GM21529 (cell line): Measurements from ENCODE around the gene RASSF5.

ENCODE experiments used
- ATAC-seq: cut with Tn5 transposase; IDR thresholded peaks from one replicate; pipeline ENCODE4 v1.9.1; 2021; ENCODE audit not compliant: unreplicated experiment

Gene RASSF5

DNA sequence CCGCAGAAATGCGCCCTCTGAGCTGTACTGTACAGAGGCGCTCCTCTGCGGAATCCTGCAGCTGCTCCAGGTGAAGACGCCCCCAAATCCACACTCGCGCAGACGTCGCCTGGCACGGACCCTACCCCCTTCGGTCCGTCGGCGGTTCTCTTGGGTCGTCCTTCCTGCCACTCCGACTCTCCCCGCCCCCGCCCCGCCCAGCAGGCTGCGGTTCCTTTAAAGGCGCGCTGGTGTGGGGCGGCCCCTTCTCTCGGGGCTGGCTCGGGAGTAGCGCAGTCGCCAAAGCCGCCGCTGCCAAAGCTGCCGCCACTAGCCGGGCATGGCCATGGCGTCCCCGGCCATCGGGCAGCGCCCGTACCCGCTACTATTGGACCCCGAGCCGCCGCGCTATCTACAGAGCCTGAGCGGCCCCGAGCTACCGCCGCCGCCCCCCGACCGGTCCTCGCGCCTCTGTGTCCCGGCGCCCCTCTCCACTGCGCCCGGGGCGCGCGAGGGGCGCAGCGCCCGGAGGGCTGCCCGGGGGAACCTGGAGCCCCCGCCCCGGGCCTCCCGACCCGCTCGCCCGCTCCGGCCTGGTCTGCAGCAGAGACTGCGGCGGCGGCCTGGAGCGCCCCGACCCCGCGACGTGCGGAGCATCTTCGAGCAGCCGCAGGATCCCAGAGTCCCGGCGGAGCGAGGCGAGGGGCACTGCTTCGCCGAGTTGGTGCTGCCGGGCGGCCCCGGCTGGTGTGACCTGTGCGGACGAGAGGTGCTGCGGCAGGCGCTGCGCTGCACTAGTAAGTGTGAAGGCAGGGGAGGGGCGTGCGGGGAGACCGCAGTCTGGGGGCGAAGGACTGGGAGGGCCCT lies at the start of gene RASSF5:
Gene RASSF5, plus strand, starts transcription at position 248 of the 846 bp plus-strand sequence. Its CDS starts 72 bp downstream, at position 320.
- peak; percentile 50 for ATAC-seq

DNA sequence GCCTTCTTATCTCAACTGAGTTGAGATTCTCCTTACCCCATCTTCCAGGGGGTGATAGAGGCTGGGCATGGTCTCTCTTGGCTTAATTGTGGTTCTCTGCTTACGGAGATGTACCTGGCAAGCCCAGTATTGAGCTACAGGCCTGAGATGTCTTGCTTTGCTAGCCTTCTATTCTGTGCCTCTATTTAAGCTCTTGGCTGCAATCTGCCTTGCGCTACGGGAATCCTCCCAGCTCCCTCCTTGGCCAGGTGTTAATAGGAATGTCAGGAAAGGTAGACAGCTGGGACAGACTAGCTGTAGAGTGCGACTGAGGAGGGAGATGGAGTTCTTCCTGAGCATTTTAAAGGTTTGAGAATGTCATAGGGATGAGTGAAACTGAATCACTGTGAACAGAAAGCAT lies 47.6 kb upstream of the RASSF5 start:
- ATAC-seq = no peak

DNA sequence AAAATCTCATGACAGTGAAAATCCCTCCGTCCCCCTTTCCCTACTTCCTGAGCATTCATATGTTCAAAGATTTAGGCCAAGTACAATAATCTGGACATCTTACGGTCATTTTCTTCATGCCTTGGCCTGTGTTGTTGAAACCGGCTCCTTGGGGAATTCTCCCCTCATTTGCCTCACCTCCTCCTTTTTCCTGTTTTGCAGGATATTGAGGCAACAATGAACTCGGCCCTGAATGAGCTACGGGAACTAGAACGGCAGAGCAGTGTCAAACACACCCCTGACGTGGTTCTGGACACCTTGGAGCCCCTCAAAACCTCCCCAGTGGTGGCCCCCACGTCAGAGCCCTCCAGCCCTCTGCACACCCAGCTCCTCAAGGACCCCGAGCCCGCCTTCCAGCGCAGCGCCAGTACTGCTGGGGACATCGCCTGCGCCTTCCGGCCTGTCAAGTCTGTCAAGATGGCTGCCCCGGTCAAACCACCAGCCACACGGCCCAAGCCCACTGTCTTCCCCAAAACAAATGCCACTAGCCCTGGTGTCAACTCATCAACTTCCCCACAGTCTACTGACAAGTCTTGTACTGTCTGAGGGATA lies 46.4 kb upstream of the RASSF5 start:
- ATAC-seq = no peak

DNA sequence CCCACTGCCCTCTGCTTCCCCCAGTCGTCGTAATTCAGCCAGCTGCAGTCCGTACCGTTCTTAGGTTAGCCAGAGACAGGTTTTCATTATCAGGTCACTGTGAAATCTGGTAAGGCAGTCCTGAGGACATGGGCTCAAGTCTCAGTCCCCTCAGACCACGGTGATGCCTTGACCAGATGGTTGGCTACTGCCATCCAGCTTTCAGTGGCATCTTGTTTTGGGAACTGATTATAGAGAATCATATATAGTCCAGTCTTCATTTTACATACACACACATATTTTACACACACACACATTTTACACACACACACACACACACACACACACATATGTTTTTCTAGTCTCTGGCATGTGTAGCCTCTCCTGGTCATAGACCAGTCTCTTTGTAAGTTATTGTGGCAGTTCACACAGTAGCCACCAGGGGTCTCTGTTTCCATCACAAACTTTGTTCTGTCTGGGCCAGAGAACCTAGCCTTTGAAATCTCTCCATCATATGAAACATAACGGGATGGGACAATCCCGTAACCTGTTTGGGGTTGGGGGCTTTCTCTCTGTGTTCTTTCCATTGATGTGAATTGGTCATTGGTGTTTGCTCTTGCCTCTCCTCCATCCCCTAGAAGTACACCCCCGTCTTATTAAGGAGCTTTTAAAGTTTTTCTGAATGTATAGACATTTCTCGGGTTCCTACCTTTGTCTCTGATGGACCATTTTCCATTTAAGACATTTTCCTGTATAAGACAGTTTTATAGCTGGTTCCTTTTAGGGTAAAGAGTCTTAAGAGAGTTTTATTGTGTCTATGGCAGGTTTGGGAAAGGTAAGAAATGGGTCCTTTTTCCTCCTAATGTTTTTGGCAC lies 45.5 kb upstream of the RASSF5 start:
- ATAC-seq = no peak

- no peak for ATAC-seq
Observed at GRCh38 chr1:206463137-206463536, 44.2 kb upstream of the RASSF5 start.

DNA sequence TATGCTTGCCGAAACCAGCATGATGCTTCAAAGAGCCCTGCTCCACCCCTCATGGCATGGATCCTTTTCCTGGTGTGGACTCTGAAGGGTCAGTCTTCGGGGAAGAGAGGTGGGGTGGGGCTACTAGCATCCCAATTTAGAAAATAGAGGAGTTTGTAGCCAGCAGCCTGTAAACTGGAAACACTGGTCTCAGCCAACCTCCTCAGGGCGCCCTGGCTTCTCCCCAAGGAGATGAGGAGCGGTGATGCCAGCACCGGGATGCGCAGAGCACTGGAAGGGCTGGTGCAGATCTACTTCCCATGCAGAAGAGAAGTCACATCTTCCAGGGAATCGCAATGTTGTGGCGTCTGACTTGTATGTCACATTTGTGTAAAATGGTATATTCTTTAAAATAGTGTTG lies 43.4 kb upstream of the RASSF5 start:
- ATAC-seq = no peak

DNA sequence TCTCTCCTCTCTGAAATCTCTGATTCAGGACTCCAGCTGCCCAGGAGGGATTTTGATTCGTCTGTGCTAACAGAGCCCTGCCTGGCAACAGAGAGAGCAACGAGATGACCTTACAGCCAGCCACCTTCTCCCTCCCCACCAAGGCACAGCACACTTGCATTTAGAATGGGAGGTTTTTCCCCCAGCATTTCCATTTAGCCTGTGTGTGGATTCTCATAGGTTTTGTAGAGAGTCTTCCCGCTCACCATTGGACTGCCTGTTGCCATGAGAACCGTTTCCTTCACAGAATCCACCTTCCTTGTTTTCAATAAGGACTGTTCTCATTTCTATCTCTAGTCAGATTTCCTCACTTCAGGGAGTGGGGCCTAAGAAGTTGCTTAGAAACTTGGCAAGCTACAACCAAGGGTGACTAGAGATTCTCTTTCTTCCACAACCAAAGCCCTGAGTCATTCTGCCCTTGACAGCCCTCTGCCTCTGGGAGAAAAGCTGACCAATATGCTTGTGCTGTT lies 42.8 kb upstream of the RASSF5 start:
- ATAC-seq = no peak

DNA sequence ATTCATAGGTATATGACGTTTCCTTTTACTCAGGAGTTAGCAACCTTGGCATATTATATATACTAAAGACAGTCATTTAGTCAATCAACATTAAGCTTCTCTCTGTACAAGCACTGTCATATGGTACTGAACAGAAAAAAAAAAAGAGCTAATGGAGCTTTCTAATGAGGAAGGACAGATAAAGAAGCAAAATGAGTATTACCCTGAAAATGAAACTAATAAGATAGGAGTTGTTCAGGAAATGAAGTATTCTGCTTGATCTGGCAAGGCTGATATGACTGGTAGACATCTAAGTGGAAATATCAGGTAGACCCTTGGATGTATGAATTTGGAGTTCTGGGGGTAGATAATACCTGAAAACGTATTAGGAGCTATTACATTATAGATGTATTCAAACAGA lies 41.4 kb upstream of the RASSF5 start:
- ATAC-seq = no peak

DNA sequence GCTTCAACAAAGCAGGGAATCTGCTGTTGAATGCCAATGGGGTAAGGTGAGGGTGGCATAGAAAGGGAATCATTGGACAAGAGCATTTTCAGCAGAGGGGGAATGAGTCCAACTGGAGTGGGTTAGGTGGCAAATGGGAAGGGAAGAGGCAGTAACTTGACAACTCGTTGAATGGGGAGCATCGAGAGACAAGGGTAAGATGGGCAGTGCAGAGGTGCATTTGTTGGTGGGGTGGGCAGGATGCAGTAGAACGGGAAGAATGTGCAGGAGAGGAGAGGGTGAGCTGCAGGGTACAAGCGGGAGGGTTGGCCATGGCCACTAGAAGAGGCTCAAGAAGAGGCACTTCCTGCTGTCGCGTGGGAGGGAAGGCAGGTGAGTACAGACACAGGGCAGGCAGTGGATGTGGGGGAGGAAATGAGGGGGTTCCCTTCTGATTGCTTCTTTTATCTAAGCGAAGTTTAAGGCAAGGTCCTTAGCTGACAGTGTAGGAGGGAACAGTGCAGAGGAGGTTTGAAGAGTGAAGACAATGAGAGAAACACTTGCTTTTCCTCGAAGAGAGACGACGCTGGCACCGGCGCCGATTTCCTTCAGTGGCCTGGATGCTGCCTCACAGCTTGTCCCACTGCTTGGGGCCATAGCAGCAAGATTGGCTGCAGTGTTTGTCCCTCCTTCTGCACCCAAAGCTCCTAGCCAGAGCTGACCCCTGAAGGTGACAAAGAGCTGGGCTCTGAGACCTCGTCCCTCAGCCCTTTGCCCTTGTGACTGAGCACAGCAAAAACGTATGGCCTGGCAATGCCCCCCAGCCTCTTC lies 40.3 kb upstream of the RASSF5 start:
- ATAC-seq = no peak

GRCh38 chr1:206467915-206468314 lies 39.4 kb upstream of the RASSF5 start:
- no peak for ATAC-seq

GRCh38 chr1:206468571-206468970 lies 38.8 kb upstream of the RASSF5 start:
- no peak for ATAC-seq

GRCh38 chr1:206469411-206469932 lies 37.9 kb upstream of the RASSF5 start:
- no peak for ATAC-seq

DNA sequence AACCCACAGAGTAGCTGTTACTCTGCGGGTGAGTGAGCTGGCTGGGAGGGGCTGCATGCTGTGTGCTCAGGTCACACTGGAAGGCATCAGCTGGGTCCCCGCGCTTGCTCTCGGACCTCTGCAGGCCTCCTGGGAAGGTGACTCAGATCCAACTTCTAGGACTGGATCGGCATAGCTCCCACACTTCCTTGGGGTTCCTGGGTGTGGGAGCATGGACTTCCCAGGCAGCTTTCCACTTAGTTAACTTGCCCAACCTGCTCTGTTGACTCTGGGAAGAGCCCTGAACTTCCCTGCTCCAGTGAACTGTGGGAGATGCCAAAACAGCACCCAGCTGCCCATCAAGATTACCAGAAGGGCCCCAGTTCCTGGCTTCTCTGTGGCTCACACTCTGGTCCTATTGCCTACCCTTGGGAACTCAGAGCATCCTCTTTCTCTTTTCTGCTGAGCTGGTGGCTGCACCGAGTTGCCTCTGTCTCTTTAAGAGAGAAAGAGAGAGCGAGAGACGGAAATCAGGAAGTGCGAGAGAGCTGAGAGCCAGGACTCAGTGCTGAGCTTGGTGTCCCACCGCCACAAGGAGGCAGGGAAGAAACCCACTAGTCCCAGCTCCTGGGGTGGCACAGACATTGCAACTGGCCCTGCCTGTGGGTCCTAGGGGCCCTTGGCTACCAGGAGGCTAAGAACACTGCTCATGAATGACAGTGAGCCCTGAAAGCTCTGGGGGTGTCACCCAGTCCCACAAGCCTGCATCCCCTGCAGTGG lies 37.2 kb upstream of the RASSF5 start, which contains the start of gene IKBKE:
Gene IKBKE, plus strand, starts transcription at position 544 of the 759 bp plus-strand sequence. CDS start 2,752 bp downstream, outside the sequence.
- ATAC-seq = peak; percentile 53

DNA sequence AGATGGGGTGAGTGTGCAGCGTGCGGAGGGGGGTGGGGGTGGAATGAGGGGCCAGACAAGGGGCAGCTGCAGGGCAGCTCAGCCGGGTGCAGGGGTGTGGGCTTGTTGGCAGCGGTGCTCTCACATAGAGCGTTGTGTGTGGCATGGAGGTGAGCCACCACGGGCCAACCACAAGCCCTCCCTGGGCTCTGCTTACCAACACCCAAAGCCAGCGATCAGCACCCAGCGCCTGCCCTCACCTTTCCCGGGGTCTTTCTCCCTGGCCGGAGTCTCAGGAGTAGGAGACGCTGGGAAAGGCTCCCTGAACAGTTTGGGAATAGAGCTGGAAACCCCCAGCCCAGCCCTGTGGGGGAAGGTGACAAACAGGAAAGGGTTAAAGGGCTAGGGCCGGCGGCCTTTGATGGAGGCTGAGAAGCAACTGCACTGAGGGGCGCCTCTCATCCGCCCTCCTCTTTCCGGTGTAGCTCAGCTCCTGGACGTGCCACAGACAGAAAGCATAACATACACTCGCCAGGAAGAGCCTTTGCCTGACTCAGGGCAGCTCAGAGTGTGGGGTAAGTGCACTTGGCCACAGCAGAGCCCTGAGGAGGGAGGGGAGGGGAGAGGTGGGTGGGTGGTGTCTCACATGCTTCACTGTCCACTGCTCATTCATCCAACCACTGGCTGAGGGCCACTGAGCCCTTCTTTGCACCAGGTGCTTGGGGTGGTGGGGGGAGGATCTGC lies 36.5 kb upstream of the RASSF5 start:
- peak; percentile 23 for ATAC-seq

GRCh38 chr1:206471415-206471801 lies 35.9 kb upstream of the RASSF5 start:
- peak; percentile 28 for ATAC-seq

- no peak for ATAC-seq
Observed at GRCh38 chr1:206472024-206472423, 35.3 kb upstream of the RASSF5 start.

GRCh38 chr1:206472454-206472853 lies 34.9 kb upstream of the RASSF5 start:
- no peak for ATAC-seq

DNA sequence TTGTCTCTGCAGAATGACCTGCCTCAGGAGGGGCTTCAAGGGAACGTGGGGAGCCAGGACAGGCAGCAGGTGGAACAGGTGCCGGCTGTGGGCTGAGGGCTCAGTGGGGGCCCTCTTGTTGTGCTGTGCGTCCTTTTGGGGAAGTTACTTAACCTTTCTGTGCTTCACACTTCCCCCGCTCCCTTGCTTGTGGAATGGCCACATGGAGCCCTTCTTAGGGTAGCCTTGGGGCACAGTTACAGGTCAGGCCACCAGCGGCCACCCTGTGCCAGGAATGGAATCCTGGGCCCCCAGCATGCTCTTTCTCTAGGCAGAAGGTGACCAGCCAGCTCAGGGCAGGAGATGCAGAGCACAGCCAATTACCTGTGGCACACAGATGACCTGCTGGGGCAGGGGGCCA lies 34.4 kb upstream of the RASSF5 start:
- no peak for ATAC-seq

- ATAC-seq = no peak
Observed at GRCh38 chr1:206476058-206476457, 31.3 kb upstream of the RASSF5 start.
